Measurements from ENCODE around the gene ABTB2. TPM values are rescaled to one million over a fixed set of nuclear protein-coding genes. Genes with fewer than 3 reads are reported as not detected.

Gene ABTB2
- polyA plus RNA-seq, 1 donor = 1.3 TPM

DNA sequence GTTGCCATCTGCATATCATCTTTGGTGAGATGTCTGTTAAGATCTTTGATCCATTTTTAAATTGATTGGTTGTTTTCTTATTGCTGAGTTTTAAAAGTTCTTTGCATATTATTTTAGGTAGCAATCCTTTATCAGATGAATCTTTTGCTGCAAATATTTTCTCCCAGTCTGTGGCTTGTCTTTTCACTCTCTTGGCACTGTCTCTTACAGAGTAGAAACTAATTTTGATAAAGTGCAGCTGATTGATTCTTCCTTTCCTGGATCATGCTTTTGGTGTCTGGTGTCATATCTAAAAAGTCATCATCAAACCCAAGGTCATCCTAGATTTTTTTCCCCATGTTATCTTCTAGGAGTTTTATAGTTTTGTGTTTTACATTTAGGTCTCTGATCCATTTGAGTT lies 139.7 kb downstream of the ABTB2 start:
- Histone ChIP-seq H3K27me3 (ENCODE audit: control insufficient read depth, insufficient read depth, low read length) (no peaks in the 10 kb centered on the region), H3K4me1 (ENCODE audit: control insufficient read depth, insufficient read depth, low read length) (peaks cover 4% of the 10 kb centered on the region), H3K4me3 (ENCODE audit: low read length) (no peak overlapping the region), H3K36me3 (ENCODE audit: control insufficient read depth, insufficient read depth, low read length) (no peaks in the 10 kb centered on the region), H3K9me3 (ENCODE audit: control insufficient read depth, low read depth, low read length) (no peaks in the 10 kb centered on the region), H3K27ac (ENCODE audit: low read length) (no peak overlapping the region)
- DNase-seq = no peak

DNA sequence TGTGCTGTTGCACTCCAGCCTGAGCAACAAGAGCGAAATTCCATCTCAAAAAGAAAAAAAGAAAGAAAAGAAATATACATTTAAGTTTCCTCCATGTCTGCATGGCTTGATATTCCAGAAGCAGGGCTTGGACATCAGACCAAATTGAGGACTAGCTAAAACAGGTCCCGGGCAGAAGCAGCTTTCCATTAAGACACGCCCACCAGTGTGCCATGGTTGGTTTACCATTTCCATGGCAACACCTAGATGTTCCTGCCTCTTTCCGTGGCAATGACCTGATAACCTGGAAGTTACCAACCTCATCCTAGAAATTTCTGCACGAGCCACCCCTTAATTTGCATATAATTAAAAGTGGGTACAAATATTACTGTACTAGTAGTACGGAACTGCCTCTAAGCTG lies 141.1 kb downstream of the ABTB2 start:
- Histone ChIP-seq H3K4me1 (ENCODE audit: control insufficient read depth, insufficient read depth, low read length) (no peaks in the 10 kb centered on the region), H3K9me3 (ENCODE audit: control insufficient read depth, low read depth, low read length) (no peaks in the 10 kb centered on the region), H3K4me3 (ENCODE audit: low read length) (no peak overlapping the region), H3K36me3 (ENCODE audit: control insufficient read depth, insufficient read depth, low read length) (no peaks in the 10 kb centered on the region), H3K27me3 (ENCODE audit: control insufficient read depth, insufficient read depth, low read length) (no peaks in the 10 kb centered on the region), H3K27ac (ENCODE audit: low read length) (no peak overlapping the region)
- DNase-seq = no peak
- WGBS (ENCODE audit: insufficient coverage, low lambda C conversion rate) = no CpG with 5 or more reads among the region's 6 CpGs

- H3K9me3 ChIP-seq (ENCODE audit: control insufficient read depth, low read depth, low read length) = no peaks in the 10 kb centered on the region
- WGBS (ENCODE audit: insufficient coverage, low lambda C conversion rate) = no CpG with 5 or more reads among the region's 1 CpG
- DNase-seq = no peak
- H3K4me1 ChIP-seq (ENCODE audit: control insufficient read depth, insufficient read depth, low read length) = no peaks in the 10 kb centered on the region
- no peak overlapping the region for H3K27ac ChIP-seq (ENCODE audit: low read length)
- H3K27me3 ChIP-seq (ENCODE audit: control insufficient read depth, insufficient read depth, low read length) = no peaks in the 10 kb centered on the region
- no peaks in the 10 kb centered on the region for H3K36me3 ChIP-seq (ENCODE audit: control insufficient read depth, insufficient read depth, low read length)
- H3K4me3 ChIP-seq (ENCODE audit: low read length) = no peak overlapping the region
Measured at GRCh38 chr11:34215806-34216453, 141.9 kb downstream of the ABTB2 start.

DNA sequence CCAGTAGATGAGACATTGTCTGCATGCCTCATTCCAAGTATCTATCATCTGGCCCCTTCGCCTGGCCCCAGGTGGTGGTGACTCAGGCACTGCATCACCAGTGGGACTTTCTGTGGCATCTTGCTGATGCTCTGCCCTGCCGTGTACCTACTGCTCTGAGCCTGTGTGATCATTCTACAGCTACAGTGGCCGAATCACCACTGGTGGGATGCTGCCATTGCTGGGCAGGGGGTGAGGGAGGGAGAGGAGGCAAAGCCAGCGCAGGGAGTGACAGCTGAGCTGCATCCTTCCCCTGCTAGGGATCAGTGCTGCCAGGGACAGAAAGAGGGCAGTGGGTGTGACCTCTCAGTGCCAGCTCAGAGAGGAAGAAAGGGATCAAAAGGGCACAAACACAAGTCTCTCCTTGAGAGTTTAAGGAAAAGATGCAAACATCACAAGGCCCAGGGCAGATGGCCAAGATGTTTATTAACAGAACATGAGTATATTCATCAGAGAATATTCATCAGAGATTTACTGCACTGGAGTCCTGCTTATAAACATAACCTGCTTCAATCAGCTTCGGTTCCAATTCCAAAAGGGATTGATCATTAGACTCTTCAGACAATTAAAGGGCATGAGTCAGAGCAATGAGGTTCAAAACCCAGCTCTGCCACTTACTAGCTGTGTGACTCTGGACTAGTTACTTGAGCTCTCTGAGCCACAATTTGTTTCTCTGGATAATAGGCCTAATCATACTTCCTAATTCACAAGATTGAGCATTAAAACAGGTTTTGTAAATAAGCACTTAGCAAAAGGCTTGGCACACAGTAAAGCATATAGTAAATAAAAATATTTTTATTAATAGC lies 142.6 kb downstream of the ABTB2 start:
- Histone ChIP-seq H3K9me3 (ENCODE audit: control insufficient read depth, low read depth, low read length) (no peaks in the 10 kb centered on the region), H3K27ac (ENCODE audit: low read length) (no peak overlapping the region), H3K27me3 (ENCODE audit: control insufficient read depth, insufficient read depth, low read length) (no peaks in the 10 kb centered on the region), H3K4me1 (ENCODE audit: control insufficient read depth, insufficient read depth, low read length) (no peaks in the 10 kb centered on the region), H3K36me3 (ENCODE audit: control insufficient read depth, insufficient read depth, low read length) (no peaks in the 10 kb centered on the region), H3K4me3 (ENCODE audit: low read length) (no peak overlapping the region)
- DNase-seq = no peak
- no CpG with 5 or more reads among the region's 5 CpGs for WGBS (ENCODE audit: insufficient coverage, low lambda C conversion rate)

- Histone ChIP-seq H3K4me3 (ENCODE audit: low read length) (no peak overlapping the region), H3K9me3 (ENCODE audit: control insufficient read depth, low read depth, low read length) (no peaks in the 10 kb centered on the region), H3K27me3 (ENCODE audit: control insufficient read depth, insufficient read depth, low read length) (no peaks in the 10 kb centered on the region), H3K36me3 (ENCODE audit: control insufficient read depth, insufficient read depth, low read length) (no peaks in the 10 kb centered on the region), H3K27ac (ENCODE audit: low read length) (no peak overlapping the region), H3K4me1 (ENCODE audit: control insufficient read depth, insufficient read depth, low read length) (no peaks in the 10 kb centered on the region)
- no peak for DNase-seq
- WGBS (ENCODE audit: insufficient coverage, low lambda C conversion rate) = no CpG with 5 or more reads among the region's 5 CpGs
Measured at GRCh38 chr11:34213366-34213765, 144.4 kb downstream of the ABTB2 start.

DNA sequence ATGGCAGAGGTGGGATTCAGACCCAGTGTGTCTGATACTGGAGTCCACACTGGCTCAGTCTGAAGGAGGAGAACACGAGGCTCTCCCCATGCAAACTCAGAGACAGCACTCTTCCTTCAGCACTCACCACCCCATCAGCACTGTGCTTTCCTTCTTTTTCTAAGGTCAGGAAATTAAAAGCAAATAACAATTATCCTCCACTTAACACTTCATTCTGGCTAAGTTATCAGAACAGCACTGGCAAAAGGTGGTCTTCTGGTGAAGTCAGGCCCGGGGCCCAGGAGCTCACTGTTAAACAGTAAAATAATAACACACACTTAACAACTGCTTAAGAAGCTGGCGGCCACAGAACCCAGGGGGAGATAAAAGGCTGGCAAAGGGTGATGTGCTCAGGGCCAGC lies 145.2 kb downstream of the ABTB2 start:
- H3K27ac ChIP-seq (ENCODE audit: low read length) = no peak overlapping the region
- no CpG with 5 or more reads among the region's 3 CpGs for WGBS (ENCODE audit: insufficient coverage, low lambda C conversion rate)
- H3K9me3 ChIP-seq (ENCODE audit: control insufficient read depth, low read depth, low read length) = no peaks in the 10 kb centered on the region

DNA sequence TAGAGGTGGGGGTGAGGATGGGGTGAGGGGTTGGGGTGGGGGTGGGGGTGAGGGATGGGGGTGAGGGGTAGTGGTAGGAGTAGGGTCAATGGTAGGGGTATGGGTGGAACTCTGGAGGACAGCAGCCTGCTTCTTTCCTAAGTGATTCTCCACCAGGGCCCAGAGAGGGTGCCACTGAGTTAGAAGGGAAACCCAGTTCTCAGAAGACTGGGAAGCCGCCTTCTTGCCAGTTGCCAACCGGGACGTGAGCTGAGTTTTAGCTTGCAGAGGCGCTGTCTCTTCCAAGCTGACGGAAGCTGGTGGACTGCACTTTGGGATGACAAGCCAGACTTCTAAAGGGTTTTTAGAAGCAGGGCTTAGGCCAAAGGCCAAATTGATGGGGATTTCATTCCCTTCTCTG lies 148.0 kb downstream of the ABTB2 start:
- no CpG with 5 or more reads among the region's 5 CpGs for WGBS (ENCODE audit: insufficient coverage, low lambda C conversion rate)
- no peaks in the 10 kb centered on the region for H3K4me1 ChIP-seq (ENCODE audit: control insufficient read depth, insufficient read depth, low read length)
- no peaks in the 10 kb centered on the region for H3K36me3 ChIP-seq (ENCODE audit: control insufficient read depth, insufficient read depth, low read length)
- H3K9me3 ChIP-seq (ENCODE audit: control insufficient read depth, low read depth, low read length) = no peaks in the 10 kb centered on the region
- no peak overlapping the region for H3K4me3 ChIP-seq (ENCODE audit: low read length)
- no peak overlapping the region for H3K27ac ChIP-seq (ENCODE audit: low read length)
- H3K27me3 ChIP-seq (ENCODE audit: control insufficient read depth, insufficient read depth, low read length) = no peaks in the 10 kb centered on the region
- DNase-seq = no peak

More for the DNA sequence above, 145.2 kb downstream of the ABTB2 start:
- Histone ChIP-seq H3K4me1 (ENCODE audit: control insufficient read depth, insufficient read depth, low read length) (no peaks in the 10 kb centered on the region), H3K36me3 (ENCODE audit: control insufficient read depth, insufficient read depth, low read length) (no peaks in the 10 kb centered on the region), H3K27me3 (ENCODE audit: control insufficient read depth, insufficient read depth, low read length) (no peaks in the 10 kb centered on the region), H3K4me3 (ENCODE audit: low read length) (no peak overlapping the region)
- DNase-seq = no peak

DNA sequence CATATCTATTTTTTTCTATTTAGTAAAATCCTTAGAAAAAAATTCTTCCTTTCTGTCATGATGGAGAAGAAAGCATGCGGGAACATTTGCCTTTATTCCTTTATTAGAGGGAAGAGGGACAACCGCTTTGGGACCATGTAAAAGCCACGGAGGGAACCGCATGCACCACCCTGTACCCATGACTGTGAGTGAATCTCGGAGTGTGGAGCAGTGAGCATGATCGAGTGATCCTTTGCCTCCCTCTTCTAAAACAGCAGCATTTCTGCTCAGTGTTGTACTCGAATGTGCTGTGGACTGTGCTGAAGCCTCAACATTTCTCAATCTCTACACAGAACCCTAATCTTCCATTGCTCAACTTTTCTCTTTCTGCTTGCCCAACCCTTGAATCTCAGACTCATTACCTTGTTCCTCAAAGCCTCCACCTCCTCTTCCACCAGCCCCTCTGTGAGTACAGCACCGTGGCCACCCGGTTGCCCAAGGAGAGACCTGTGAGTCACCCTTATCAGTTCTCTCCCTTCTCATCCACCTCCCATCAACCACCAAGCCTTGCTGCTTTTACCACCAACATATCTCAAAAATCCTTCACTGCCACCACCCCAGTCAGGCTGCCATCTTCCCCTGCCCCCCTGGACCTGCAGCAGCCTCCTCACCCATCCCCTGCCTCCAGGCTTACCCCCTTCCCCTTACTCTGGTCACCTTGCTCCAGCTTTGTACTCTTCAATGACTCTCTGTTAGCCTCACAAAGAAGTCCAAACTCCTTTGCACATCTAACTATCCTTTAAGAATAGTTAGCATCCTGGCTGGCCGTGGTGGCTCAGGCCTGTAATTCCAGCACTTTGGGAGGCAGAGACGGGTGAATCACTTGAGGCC lies 149.3 kb downstream of the ABTB2 start:
- Histone ChIP-seq H3K36me3 (ENCODE audit: control insufficient read depth, insufficient read depth, low read length) (no peaks in the 10 kb centered on the region), H3K27me3 (ENCODE audit: control insufficient read depth, insufficient read depth, low read length) (no peaks in the 10 kb centered on the region), H3K27ac (ENCODE audit: low read length) (no peak overlapping the region), H3K9me3 (ENCODE audit: control insufficient read depth, low read depth, low read length) (no peaks in the 10 kb centered on the region), H3K4me3 (ENCODE audit: low read length) (no peak overlapping the region), H3K4me1 (ENCODE audit: control insufficient read depth, insufficient read depth, low read length) (no peaks in the 10 kb centered on the region)
- DNase-seq = no peak
- WGBS (ENCODE audit: insufficient coverage, low lambda C conversion rate) = 40% methylated on average over 1 of the region's 11 CpGs

GRCh38 chr11:34207487-34208180 lies 150.2 kb downstream of the ABTB2 start:
- WGBS (ENCODE audit: insufficient coverage, low lambda C conversion rate) = no CpG with 5 or more reads among the region's 5 CpGs
- Histone ChIP-seq H3K36me3 (ENCODE audit: control insufficient read depth, insufficient read depth, low read length) (no peaks in the 10 kb centered on the region), H3K4me1 (ENCODE audit: control insufficient read depth, insufficient read depth, low read length) (no peaks in the 10 kb centered on the region), H3K4me3 (ENCODE audit: low read length) (no peak overlapping the region), H3K27me3 (ENCODE audit: control insufficient read depth, insufficient read depth, low read length) (no peaks in the 10 kb centered on the region), H3K27ac (ENCODE audit: low read length) (no peak overlapping the region), H3K9me3 (ENCODE audit: control insufficient read depth, low read depth, low read length) (no peaks in the 10 kb centered on the region)
- no peak for DNase-seq

All from large intestine (tissue), 3 donors.